ENCODE measurements around the gene FASTK.

DNA sequence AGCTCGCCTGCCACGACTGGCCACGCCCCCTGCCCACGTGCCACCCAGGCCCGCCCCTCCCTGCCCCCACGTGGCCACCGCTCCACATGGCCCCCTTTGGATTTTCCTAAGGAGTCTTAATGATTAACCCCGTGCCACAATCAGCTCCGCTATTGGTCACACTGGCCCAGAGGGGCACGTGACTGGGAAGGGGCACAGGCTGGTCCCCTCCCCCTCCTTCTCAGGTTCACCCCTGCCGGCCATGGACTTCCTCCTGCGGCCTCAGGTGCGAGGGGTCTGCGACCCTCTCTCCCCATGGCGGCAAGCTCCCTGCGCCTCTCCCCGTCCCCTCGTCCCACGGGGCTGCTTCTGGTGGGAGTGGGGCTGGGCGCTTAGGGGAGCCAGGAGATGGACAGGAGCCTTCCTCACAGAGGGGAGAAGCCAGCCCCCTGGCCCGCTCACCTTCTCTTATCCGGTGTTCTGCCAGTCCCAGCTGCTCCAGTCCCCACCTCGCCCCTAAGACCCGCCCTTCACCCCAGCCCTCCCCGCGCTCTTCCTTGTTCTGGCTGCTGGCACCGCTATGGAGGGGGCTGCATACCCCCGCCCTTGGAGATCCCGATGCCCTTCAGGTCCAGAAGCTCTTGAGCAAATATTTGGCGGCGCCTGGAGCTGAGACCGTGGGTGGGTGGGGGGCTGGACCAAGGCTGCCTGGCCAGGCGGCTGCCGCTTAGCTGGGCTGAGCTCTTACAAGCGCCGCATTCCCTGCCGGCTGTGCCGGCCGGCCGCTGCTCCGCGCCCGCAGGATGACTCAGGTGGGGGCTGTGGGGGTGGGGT lies 18.0 kb downstream of the FASTK start:
- TF ChIP-seq, protein P1, sequence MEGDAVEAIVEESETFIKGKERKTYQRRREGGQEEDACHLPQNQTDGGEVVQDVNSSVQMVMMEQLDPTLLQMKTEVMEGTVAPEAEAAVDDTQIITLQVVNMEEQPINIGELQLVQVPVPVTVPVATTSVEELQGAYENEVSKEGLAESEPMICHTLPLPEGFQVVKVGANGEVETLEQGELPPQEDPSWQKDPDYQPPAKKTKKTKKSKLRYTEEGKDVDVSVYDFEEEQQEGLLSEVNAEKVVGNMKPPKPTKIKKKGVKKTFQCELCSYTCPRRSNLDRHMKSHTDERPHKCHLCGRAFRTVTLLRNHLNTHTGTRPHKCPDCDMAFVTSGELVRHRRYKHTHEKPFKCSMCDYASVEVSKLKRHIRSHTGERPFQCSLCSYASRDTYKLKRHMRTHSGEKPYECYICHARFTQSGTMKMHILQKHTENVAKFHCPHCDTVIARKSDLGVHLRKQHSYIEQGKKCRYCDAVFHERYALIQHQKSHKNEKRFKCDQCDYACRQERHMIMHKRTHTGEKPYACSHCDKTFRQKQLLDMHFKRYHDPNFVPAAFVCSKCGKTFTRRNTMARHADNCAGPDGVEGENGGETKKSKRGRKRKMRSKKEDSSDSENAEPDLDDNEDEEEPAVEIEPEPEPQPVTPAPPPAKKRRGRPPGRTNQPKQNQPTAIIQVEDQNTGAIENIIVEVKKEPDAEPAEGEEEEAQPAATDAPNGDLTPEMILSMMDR (IDR thresholded peaks at IDR 0.05; ENCODE audit: insufficient read depth, low read length, poor library complexity, severe bottlenecking): no peak
- TF ChIP-seq EZH2phosphoT487 (conservative IDR thresholded peaks at IDR 0.05; ENCODE audit: low read length): no peak

All from SU-DHL-6 (cell line).